Neural progenitor cell (in vitro differentiated cells): ENCODE measurements around the gene WDR27. TPM values are rescaled to one million over a fixed set of nuclear protein-coding genes. Genes with fewer than 3 reads are reported as not detected.

ENCODE experiments used
- DNase-seq: peaks from one replicate; pipeline ENCODE4 v3.0.0-alpha.2; 2016; ENCODE audit warnings: low spot score
- H2AFZ ChIP-seq: fragments of 200-600 bp; sonication (generic); replicated peaks from 2 replicates; pipeline ENCODE4 v1.6.1; 2016; ENCODE audit warnings: antibody characterized with exemption
- H3F3A ChIP-seq: fragments of 200-600 bp; sonication (generic); 2 replicates; pipeline ENCODE4 v1.6.1; 2016; ENCODE audit warnings: antibody characterized with exemption, low read depth
- H3K27ac ChIP-seq: fragments of 200-600 bp; sonication (generic); 2 replicates; pipeline ENCODE4 v1.5.1; 2016; ENCODE audit warnings: mild to moderate bottlenecking
- H3K27me3 ChIP-seq: fragments of 200-600 bp; sonication (generic); 2 replicates; pipeline ENCODE4 v1.6.1; 2016; ENCODE audit warnings: mild to moderate bottlenecking, moderate library complexity
- H3K36me3 ChIP-seq: fragments of 200-600 bp; sonication (generic); 2 replicates; pipeline ENCODE4 v1.5.1; 2016
- H3K4me1 ChIP-seq: fragments of 200-600 bp; sonication (generic); 2 replicates; pipeline ENCODE4 v1.6.1; 2016; ENCODE audit warnings: mixed run types
- H3K4me2 ChIP-seq: fragments of 200-600 bp; sonication (generic); 2 replicates; pipeline ENCODE4 v1.6.1; 2016
- H3K4me3 ChIP-seq: fragments of 200-600 bp; sonication (generic); 2 replicates; pipeline ENCODE4 v1.5.1; 2016
- H3K79me2 ChIP-seq: fragments of 200-600 bp; sonication (generic); 2 replicates; pipeline ENCODE4 v1.6.1; 2016; ENCODE audit warnings: low read depth
- H3K9ac ChIP-seq: fragments of 200-600 bp; sonication (generic); 2 replicates; pipeline ENCODE4 v1.6.1; 2016
- H3K9me3 ChIP-seq: fragments of 200-600 bp; sonication (generic); 2 replicates; pipeline ENCODE4 v1.5.1; 2016; ENCODE audit warnings: low read depth
- H4K20me1 ChIP-seq: fragments of 200-600 bp; sonication (generic); 2 replicates; pipeline ENCODE4 v1.6.1; 2016; ENCODE audit warnings: low read depth
- H3K27ac Mint-ChIP-seq: 3 replicates; pipeline ENCODE4 v1.8.0; 2021; ENCODE audit warnings: mixed read lengths
- H3K27me3 Mint-ChIP-seq: 2 replicates; pipeline ENCODE4 v1.8.0; 2022; ENCODE audit warnings: low read depth, mild to moderate bottlenecking, inconsistent platforms, moderate library complexity, mixed read lengths; ENCODE audit not compliant: insufficient read depth
- H3K36me3 Mint-ChIP-seq: 3 replicates; pipeline ENCODE4 v1.8.0; 2021; ENCODE audit warnings: mixed read lengths
- H3K4me1 Mint-ChIP-seq: 3 replicates; pipeline ENCODE4 v1.8.0; 2021; ENCODE audit warnings: mixed read lengths
- H3K4me3 Mint-ChIP-seq: 3 replicates; pipeline ENCODE4 v1.8.0; 2021; ENCODE audit warnings: mild to moderate bottlenecking, moderate library complexity, mixed read lengths
- H3K9me3 Mint-ChIP-seq: 3 replicates; pipeline ENCODE4 v1.8.0; 2020; ENCODE audit warnings: mixed read lengths
- CTCF ChIP-seq: fragments of 200-600 bp; sonication (generic); IDR thresholded peaks from 2 replicates; pipeline ENCODE4 v1.5.1; 2017; ENCODE audit warnings: antibody characterized with exemption, mild to moderate bottlenecking
- EZH2 ChIP-seq: fragments of 200-600 bp; sonication (generic); IDR thresholded peaks from 2 replicates; pipeline ENCODE4 v1.6.1; 2017; ENCODE audit warnings: antibody characterized with exemption, mild to moderate bottlenecking, moderate library complexity
- EZH2phosphoT487 ChIP-seq: fragments of 200-600 bp; sonication (generic); IDR thresholded peaks from 2 replicates; pipeline ENCODE4 v1.6.1; 2017; ENCODE audit warnings: antibody characterized with exemption
- total RNA-seq: library from RNA; depleted of rRNA; stranded (reverse); fragments of >200 nt; gene quantifications from 2 replicates; pipeline ENCODE4 v1.2.3, GENCODE V29; 2015; ENCODE audit warnings: low replicate concordance

The WDR27 gene
- total RNA-seq, 1 donor from 2014 or later: 69.0 TPM

DNA sequence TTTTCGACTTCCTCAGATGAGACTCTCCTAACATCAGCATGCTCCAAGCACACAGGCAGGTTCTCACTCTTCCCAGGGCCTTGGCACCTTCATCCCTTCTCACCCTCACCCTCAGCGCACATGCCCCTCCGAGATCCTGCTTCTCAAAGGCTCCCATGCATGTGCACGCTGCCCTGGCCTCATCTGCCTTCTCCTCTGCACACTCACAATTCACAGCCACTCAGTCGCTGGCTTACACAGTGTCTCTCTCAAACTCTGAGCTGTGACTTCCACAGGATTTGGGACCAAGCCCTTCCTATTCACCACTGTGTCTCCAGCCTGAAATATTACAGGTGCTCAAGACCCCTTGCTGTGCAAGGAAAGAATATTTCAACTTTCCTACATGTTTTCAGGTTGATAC, 30.3 kb downstream of the WDR27 start:
- TF ChIP-seq EZH2: no peak
- TF ChIP-seq CTCF: no peak
- no peak for TF ChIP-seq EZH2phosphoT487
- Histone ChIP-seq H3K4me3 (no peak overlapping the region), H3K9ac (no peak overlapping the region), H3K27ac (no peak overlapping the region), H3K9me3 (no peaks in the 10 kb centered on the region), H3K79me2 (no peaks in the 10 kb centered on the region), H3K36me3 (no peaks in the 10 kb centered on the region), H4K20me1 (no peaks in the 10 kb centered on the region), H2AFZ (no peak overlapping the region), H3K27me3 (no peaks in the 10 kb centered on the region), H3K4me2 (no peak overlapping the region), H3K4me1 (no peaks in the 10 kb centered on the region), H3F3A (no peaks in the 10 kb centered on the region)
- Mint-ChIP-seq H3K27me3 (no peaks in the 10 kb centered on the region), H3K4me3 (no peak overlapping the region), H3K27ac (no peak overlapping the region), H3K36me3 (peaks cover 41% of the 10 kb centered on the region), H3K9me3 (no peaks in the 10 kb centered on the region), H3K4me1 (peaks cover 6% of the 10 kb centered on the region)
- no peak for DNase-seq

- Histone ChIP-seq H3K36me3 (peaks cover 4% of the 10 kb centered on the region), H3K4me3 (no peak overlapping the region), H3K27me3 (no peaks in the 10 kb centered on the region), H3K79me2 (no peaks in the 10 kb centered on the region), H2AFZ (no peak overlapping the region), H3K9ac (no peak overlapping the region), H3K27ac (no peak overlapping the region), H3K9me3 (no peaks in the 10 kb centered on the region), H4K20me1 (no peaks in the 10 kb centered on the region), H3F3A (no peaks in the 10 kb centered on the region), H3K4me1 (no peaks in the 10 kb centered on the region), H3K4me2 (no peak overlapping the region)
- no peaks in the 10 kb centered on the region for H3K9me3 Mint-ChIP-seq
- TF ChIP-seq EZH2phosphoT487: no peak
- TF ChIP-seq CTCF: no peak
- TF ChIP-seq EZH2: no peak
- H3K4me1 Mint-ChIP-seq: peaks cover 6% of the 10 kb centered on the region
- H3K27me3 Mint-ChIP-seq: no peaks in the 10 kb centered on the region
- peaks cover 42% of the 10 kb centered on the region for H3K36me3 Mint-ChIP-seq
- no peak for DNase-seq
- no peak overlapping the region for H3K4me3 Mint-ChIP-seq
- no peak overlapping the region for H3K27ac Mint-ChIP-seq
Measured at GRCh38 chr6:169669889-169670288, 31.9 kb downstream of the WDR27 start.

- no peak overlapping the region for H3K9ac ChIP-seq
- H3K36me3 Mint-ChIP-seq: peaks cover 38% of the 10 kb centered on the region
- no peak overlapping the region for H3K27ac Mint-ChIP-seq
- no peak for DNase-seq
- H3K4me1 Mint-ChIP-seq: peaks cover 6% of the 10 kb centered on the region
- no peaks in the 10 kb centered on the region for H3K27me3 ChIP-seq
- H3K27ac ChIP-seq: no peak overlapping the region
- H3K79me2 ChIP-seq: no peaks in the 10 kb centered on the region
- no peak overlapping the region for H3K4me2 ChIP-seq
- no peaks in the 10 kb centered on the region for H3K4me1 ChIP-seq
- H3F3A ChIP-seq: no peaks in the 10 kb centered on the region
- no peaks in the 10 kb centered on the region for H3K9me3 ChIP-seq
- no peaks in the 10 kb centered on the region for H4K20me1 ChIP-seq
- no peak overlapping the region for H3K4me3 Mint-ChIP-seq
- H3K27me3 Mint-ChIP-seq: peaks cover 3% of the 10 kb centered on the region
- no peak overlapping the region for H2AFZ ChIP-seq
- H3K36me3 ChIP-seq: peaks cover 4% of the 10 kb centered on the region
- no peaks in the 10 kb centered on the region for H3K9me3 Mint-ChIP-seq
- no peak overlapping the region for H3K4me3 ChIP-seq
- no peak for TF ChIP-seq CTCF
- TF ChIP-seq EZH2phosphoT487: no peak
- TF ChIP-seq EZH2: no peak
Measured at GRCh38 chr6:169669147-169669546, 32.7 kb downstream of the WDR27 start.
